ENCODE data around the gene CCDC3. TPM values are rescaled to one million over a fixed set of nuclear protein-coding genes. Genes with fewer than 3 reads are reported as not detected.
"Not testable (repeated sequence)": the region's sequence is repeated elsewhere in the genome, so short reads cannot be mapped to it uniquely, and the experiment has no call there.

CCDC3 gene
- total RNA-seq, 1 donor from 2014 or later: 0.27 TPM

- intact Hi-C loops (cut with micrococcal nuclease): no loop called here
Observed at GRCh38 chr10:12892924-12893323, 108.6 kb downstream of the CCDC3 start.

- intact Hi-C loops (cut with micrococcal nuclease): no loop called here
Observed at GRCh38 chr10:12890958-12891357, 110.6 kb downstream of the CCDC3 start.

- intact Hi-C loops (cut with micrococcal nuclease): no loop called here
Observed at GRCh38 chr10:12888470-12888869, 113.0 kb downstream of the CCDC3 start.

- intact Hi-C loops (cut with micrococcal nuclease): no loop called here
Observed at GRCh38 chr10:12887780-12888179, 113.7 kb downstream of the CCDC3 start.

GRCh38 chr10:12884851-12885250 lies 116.7 kb downstream of the CCDC3 start:
- intact Hi-C loops (cut with micrococcal nuclease): no loop called here

- intact Hi-C loops (cut with micrococcal nuclease): no loop called here
Observed at GRCh38 chr10:12880423-12880822, 121.1 kb downstream of the CCDC3 start.

GRCh38 chr10:12877150-12877549 lies 124.4 kb downstream of the CCDC3 start:
- intact Hi-C loops (cut with micrococcal nuclease): no loop called here

- intact Hi-C loops (cut with micrococcal nuclease): no loop called here
Observed at GRCh38 chr10:12876266-12876665, 125.2 kb downstream of the CCDC3 start.

GRCh38 chr10:12875100-12875499 lies 126.4 kb downstream of the CCDC3 start:
- intact Hi-C loops (cut with micrococcal nuclease): no loop called here

GRCh38 chr10:12874501-12874900 lies 127.0 kb downstream of the CCDC3 start:
- intact Hi-C loops (cut with micrococcal nuclease): no loop called here

- intact Hi-C loops (cut with micrococcal nuclease): no loop called here
Observed at GRCh38 chr10:12873172-12873571, 128.3 kb downstream of the CCDC3 start.

GRCh38 chr10:12872577-12872976 lies 128.9 kb downstream of the CCDC3 start:
- intact Hi-C loops (cut with micrococcal nuclease): no loop called here

- intact Hi-C loops (cut with micrococcal nuclease): no loop called here
Observed at GRCh38 chr10:12869427-12869826, 132.1 kb downstream of the CCDC3 start.

GRCh38 chr10:12868229-12868628 lies 133.3 kb downstream of the CCDC3 start:
- intact Hi-C loops (cut with micrococcal nuclease): no loop called here

- intact Hi-C loops (cut with micrococcal nuclease): not testable (repeated sequence)
Observed at GRCh38 chr10:12865515-12865914, 136.0 kb downstream of the CCDC3 start.

- intact Hi-C loops (cut with micrococcal nuclease): no loop called here
Observed at GRCh38 chr10:12862459-12862858, 139.1 kb downstream of the CCDC3 start.

- intact Hi-C loops (cut with micrococcal nuclease): no loop called here
Observed at GRCh38 chr10:12854988-12855387, 146.5 kb downstream of the CCDC3 start.

- intact Hi-C loops (cut with micrococcal nuclease): no loop called here
Observed at GRCh38 chr10:12852687-12853086, 148.8 kb downstream of the CCDC3 start.

- intact Hi-C loops (cut with micrococcal nuclease): no loop called here
Observed at GRCh38 chr10:12849319-12850181, 152.0 kb downstream of the CCDC3 start.

- intact Hi-C loops (cut with micrococcal nuclease): no loop called here
Observed at GRCh38 chr10:12848439-12849173, 152.9 kb downstream of the CCDC3 start.

GRCh38 chr10:12847361-12847975 lies 154.0 kb downstream of the CCDC3 start:
- intact Hi-C loops (cut with micrococcal nuclease): no loop called here

- intact Hi-C loops (cut with micrococcal nuclease): no loop called here
Observed at GRCh38 chr10:12846718-12847117, 154.8 kb downstream of the CCDC3 start.
